RKO (cell line): ENCODE measurements around the gene SKAP1.
A peak's percentile ranks its signal among the peaks of the same experiment; 100 is the strongest.
"Not testable (repeated sequence)": the region's sequence is repeated elsewhere in the genome, so short reads cannot be mapped to it uniquely, and the experiment has no call there.

ENCODE experiments used
- DNase-seq: peaks from one replicate; pipeline ENCODE4 v3.0.0-alpha.2; 2016; ENCODE audit warnings: low spot score

Gene SKAP1

DNA sequence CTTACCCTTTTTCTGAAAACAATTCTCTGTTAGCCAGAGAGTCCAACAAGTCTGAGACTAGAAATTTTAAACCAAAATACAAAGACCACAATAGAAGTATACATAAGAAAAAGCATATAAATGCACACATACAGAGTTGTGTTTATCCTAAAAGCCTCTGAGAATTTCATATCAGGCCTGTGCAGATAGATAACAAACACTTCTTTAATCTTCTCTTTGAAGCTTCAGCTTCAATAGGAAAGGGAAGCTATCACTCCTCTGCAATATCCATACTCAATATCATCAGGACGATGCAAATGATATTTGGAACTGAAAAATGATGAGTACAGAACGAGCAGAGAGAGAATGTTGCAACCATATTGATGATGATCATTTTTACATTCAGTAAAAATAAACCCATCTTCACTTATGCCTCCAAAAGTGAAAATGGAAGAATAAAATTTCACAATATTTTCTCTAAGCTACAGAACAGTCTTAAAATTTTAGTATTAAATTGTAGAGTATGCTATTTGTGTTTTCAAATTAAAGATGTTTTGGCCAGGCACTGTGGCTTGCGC lies 61.6 kb downstream of the SKAP1 start:
- no peak for DNase-seq

DNA sequence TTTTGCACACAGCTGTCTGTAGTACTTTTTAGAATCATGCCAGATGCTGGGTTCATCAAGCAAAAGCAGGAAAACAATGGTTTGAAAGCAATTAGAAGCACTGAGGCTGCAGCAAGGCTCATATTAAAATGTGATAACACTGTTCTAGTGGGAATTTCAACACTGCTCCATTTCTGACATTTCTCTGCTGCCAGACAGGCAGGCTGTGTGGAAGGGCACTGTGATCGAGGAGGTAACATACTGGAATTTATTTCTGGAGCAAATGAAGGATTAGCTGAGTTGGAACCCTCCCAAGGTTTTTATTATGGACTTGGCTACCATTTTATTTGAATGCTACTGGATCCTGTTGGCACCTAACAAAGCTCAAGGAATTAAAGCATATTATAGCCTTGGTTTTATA lies 66.9 kb downstream of the SKAP1 start:
- DNase-seq: no peak

DNA sequence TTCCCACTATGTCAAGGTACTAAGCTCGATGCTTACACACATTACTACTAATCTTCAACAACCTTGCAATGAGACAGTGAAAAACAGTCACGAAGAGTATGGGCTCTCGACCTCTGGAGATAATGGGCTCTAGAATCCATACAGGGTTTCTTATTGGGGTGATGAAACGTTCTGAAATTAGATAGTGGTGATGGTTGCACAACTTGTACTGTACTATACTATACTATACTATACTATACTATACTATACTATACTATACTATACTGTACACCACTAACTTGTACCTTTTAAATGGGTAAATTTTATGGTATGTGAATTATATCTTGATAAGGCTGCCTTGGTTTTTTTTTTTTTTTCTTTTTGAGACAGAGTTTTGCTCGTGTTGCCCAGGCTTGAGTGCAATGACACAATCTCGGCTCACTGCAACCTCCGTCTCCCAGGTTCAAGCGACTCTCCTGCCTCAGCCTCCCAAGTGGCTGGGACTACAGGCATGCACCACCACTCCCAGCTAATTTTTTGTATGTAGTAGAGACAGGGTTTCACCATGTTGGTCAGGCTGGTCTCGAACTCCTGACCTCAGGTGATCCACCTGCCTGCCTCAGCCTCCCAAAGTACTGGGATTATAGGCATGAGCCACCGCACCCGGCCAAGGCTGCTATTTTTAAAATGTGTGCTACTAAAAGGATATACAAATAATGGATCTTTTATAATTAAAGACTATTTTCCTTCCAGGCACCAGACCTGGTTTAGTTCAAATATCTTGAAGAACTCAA lies 69.0 kb downstream of the SKAP1 start:
- not testable (repeated sequence) for DNase-seq

DNA sequence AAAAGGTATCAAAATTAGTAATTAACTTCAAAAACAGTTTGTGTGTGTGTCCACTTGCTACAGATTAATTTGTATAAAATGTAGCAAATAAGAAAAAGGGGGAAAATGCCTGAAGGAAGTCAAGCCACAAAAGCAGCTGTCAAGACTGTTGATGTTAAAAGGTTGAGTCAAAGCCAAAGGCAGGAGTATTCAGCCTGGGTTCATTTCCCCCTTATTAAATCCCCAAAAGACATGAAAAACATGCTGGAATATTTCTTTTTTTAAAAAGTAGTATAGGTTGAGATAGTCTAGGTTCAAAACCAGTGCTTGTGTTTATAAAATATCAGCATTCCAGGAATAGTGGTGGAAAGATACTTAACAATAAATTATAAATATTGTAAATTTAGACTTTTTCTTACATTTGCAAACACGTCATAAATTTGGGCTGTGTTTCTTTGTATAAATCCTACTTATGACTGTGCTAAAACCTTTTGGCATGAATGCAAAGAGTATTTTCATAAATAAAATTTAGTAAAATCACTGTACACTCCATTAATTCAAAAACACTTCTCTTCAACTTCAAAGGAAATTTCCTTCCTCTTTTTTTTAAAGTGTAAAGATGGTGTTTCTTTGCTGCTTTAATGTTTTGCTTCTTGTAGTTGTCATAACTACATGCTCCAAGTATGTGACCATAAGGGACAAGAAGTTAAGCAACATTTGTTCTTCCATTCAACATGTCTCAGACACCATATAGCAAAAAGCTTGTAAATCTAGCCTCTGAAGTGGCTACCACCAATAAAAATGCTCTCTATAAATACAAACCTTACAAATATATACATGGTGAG lies 72.0 kb downstream of the SKAP1 start:
- no peak for DNase-seq

DNA sequence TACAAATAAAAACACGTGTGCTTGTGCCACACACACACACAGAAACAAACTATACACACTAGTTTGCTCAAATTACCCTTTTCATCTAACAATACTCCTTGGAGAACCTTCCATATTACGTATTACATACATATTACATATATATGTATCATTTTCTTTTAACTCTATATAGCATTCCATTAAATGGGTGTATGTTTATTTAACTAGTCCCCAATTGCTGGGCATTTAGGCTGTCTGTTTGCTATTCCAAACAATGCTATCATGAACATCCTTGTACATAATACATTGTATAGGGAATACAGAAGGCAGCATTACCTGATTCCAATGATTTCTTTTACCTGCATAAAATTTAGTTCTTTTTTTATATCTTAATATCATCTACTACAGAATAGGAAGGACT lies 73.1 kb downstream of the SKAP1 start:
- DNase-seq: no peak

DNA sequence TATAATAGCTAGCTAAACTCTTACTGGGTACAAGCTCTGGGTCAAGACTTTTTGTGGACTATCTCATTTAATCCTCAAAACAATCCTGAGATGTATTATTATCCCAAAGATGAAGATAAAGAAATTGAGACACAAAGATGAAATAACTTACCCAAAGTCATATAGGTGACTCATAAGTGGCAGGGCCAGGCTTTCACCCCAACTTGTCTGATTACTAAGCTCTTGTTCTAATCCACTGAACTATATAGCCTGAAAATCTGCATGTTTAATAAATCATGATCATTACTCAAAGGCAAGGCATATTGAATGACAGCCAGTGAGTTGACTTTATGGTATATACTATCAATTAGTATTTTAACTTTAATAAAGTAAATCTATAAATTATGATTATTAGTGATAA lies 77.4 kb downstream of the SKAP1 start:
- peak; percentile 49 for DNase-seq

DNA sequence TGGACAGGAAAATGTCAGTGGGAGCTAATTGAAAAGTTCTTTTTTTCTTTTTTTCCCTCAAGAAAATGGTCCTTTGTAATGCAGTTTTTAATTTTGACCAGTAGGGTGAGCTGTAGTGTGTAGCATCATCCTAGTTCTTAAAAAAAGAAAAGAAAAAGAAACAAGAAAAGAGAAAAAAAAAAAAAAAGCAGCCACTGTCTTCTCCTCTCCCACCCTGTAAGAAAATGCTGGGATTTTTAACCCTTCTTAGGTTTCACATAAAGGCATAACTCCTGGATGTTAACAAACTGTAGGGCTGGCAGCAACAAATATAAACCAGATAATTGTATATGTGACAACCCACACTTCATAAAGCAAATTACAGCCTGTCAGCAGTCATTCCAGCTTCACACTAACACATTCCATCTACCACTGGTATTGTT lies 78.1 kb downstream of the SKAP1 start:
- peak; percentile 58 for DNase-seq

DNA sequence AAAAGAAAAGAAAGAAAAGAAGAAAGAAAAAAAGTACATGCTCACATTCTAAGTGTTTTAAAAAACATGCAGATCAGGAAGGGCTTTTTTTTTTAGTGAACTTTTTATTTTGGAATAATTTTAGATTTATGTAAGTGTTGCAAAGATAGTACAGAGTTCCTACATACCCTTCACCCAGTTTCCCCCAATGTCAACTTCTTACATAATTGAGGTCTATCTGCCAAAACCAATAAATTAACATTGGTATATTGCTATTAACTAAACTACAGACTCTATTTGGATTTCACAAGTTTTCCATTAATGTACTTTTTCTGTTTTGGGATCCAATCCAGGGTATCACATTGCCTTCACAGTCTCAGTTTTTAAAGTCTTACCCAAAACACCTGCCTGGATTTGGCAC lies 81.7 kb downstream of the SKAP1 start:
- no peak for DNase-seq

DNA sequence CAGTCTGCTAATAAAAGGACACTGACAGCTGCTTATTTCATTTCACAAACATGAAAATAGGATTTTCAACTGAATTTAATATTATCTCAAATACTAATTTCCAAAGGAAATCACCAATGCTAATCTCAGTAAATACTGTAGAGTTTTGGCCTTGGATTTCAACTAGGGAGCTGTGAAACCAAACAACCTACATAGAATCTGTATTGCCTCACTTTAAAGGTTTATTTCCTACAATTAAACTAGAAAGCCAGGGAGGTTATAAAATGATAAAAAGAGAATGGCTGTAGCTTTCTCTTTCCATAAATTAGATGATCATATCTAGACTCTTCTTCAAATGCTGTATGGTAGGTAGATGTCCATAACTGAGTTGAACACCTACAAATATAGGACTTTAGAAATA lies 82.8 kb downstream of the SKAP1 start:
- DNase-seq: no peak

DNA sequence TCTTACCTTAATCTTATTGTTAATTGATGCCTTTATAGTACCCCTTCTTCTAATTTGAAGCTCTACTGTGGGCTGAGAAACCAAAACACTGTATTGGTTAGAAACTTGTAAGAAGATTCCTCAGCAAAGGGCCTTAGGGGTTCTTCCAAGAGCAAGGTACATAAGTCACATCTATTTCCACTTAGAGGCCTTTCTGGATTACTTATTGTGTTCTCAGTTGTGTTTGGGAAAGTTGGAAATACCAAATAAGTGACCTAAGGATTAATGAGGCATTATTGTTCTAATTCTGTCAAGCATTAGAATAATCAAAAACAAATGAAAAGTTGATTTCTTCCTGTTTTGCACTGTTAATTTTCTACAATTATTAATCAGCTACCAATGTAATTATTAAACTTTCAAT lies 85.8 kb downstream of the SKAP1 start:
- no peak for DNase-seq

DNA sequence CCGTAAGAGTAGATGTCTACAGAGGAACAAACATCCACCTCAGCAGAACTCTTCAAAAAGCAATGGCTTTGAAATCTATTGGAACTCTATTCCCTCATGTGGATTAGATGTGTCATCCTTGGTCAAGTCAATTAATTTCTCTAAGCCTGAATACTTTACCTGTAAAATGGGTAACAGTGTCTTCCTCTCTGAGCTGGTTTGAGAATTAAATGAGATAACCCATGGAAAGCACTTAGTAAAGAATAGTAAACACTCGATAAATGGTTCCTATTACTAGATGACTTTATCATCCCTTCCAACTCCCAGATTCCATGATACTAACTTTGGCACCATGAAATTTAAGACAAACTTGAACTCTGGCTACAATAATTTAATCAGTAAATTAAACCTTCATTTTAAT lies 89.1 kb downstream of the SKAP1 start:
- DNase-seq: no peak

DNA sequence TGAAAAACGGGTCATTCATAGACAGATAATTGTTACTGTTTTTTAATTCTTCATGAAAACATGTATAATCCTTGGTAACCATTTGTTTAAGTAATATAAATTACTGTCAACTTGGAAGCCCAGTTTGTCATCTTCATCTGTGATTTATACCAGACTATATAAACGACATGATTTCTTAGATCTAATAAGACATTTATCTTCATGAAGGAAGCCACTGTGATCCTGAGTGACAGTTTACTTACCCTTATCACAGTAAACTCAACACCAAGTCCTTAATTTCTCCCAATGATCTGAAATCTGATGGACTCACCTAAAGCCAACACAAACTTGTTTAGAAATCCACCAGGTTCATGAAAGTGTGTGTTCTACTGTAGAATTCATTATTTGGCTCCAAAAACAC lies 91.3 kb downstream of the SKAP1 start:
- DNase-seq: no peak

DNA sequence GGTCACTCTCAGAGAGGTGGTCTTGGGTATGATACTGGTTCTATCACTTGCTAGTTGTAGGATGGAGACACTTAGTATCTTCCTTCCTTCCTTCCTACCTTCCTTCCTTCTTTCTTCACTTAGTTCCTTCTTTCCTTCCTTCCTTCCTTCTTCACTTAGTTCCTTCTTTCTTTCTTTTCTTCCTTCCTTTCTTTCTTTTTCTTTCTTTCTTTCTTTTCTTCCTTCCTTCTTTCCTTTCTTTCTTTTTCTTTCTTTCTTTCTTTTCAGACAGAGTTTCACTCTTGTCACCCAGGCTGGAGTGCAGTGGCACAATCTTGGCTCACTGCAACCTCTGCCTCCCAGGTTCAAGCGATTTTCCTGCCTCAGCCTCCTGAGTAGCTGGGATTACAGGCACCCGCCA lies 92.1 kb downstream of the SKAP1 start:
- DNase-seq: not testable (repeated sequence)

DNA sequence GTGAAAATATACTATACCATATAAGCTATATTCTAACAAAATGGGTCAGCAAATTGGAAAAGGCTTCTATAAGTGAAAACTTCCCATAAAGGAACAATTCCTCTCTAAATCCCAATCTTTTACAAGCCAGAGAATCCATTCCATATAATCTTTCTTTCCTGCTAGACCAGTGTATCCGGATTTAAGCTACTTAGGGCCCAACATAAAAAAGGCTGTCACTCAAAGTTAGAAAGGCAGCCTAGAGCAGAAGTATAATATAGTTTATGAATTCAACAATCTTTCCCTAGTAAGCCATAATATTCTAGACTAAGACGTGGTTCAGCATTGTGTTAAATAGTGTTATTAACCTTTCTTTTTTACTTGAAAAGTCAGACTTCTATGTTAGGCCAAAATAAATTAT lies 93.0 kb downstream of the SKAP1 start:
- DNase-seq: no peak

DNA sequence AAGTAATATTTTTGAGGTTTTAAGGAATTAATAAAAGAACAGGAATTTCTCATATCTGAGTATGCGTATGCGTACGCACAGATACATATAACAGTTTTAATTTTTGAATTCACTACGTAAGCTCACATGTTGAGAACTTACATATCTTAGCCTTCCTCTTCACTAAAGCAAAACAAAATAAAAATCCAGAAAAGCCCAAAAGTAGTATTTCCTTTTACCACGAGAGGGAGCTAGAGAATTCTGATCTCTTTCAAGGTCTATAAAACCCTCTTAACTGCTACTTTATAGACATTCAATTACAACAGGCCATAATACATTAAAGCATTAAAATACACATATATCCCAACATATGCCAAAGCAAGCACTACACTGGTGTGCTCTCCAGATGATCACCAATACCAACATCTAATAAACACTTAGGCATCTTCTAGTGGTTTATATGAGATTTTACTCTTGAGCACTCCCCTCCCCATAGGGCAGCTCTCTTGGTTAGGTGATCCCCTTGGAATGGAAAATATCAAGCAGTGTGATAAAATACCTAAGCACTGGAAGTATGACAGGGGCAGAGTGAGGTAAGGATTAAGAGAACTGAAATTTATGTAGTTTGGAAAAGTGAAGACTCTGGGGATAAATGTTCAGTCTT lies 94.0 kb downstream of the SKAP1 start:
- peak; percentile 65 for DNase-seq

DNA sequence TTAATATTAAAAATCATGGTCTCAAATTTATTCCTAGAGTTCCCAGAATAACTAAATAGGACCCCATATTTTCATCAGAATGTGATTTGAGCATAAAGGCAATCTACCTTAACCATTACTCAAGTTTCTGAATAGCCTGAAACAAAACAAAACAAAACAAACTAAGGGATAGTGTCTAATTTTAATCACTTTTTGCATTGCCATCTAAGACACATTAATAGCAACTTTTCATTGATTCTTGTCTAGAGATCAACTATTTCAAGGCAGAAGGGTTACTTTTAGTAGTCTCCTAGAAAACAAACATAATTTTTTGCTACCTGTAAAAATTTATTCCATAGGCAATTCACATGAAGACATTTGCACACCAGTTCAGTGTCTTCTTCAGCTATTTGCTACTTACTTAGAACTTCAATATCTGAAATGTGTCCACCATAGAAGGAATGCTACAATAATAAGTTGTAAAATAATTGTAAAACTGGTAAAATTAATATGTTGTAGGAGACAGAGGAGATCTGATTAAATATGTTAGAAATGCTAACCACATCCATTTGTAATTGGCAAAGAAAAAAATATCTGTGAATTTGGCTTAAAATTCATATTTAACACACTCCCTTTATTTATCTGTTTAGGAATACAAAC lies 94.7 kb downstream of the SKAP1 start:
- no peak for DNase-seq

DNA sequence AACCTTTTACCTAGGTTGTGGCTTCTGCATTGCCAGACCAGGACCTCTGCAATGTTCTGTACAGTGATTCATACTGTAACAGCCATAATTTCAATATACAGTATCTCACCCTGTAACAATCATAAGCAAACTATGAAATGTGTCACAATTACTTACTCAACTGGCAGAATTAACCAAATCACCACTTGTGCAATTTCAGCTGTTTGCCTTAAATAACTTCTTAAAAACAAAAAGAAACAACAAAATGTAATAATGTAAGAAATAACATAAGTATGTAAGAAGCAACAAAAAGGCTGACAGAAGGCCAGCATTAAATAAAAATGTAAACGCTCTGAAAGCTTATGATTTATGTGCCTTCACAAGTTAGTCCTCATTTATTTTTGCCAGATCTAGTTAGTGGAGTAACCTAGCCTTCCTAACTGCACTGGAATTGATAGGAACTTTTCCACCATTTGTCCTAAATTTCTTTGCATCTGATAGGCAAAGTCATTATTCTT lies 96.9 kb downstream of the SKAP1 start:
- peak; percentile 63 for DNase-seq

DNA sequence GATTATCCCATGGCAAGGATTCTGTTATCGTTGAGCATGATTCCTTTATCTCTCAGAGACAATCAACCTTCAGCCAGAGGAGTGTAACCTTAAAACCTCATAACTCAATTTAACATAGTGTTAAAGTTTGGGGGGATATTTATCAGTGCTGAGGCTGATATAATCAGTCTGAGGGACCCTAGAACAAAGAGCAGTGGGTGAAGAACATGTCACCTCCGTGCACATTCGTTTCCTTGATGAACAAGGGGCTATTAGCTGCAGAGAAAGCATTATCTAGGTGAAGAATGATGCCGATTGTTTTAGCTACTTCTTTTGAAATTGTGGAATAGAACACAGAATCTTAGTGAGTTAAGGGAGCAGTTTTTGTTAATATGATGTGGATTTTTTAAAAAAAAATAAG lies 99.1 kb downstream of the SKAP1 start:
- no peak for DNase-seq

DNA sequence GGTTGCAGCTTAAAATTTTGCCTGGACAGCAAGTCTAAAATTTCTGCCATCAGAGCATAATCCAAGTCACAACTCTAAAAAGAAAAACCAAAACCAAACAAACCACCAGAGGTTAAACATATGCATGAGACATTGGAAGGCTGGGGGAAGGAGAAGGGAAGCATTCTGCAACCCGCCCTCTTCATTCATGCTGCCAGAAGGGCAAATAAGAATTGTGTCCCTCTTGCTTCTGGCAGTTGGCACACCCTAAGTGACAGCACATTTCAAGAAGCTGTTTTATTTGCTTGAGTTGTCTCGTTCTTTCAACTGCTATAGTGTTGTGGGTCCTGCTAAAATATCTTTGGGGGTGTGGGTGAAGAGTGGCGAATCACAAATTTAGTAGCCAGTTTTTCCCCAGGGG lies 99.6 kb downstream of the SKAP1 start:
- no peak for DNase-seq

DNA sequence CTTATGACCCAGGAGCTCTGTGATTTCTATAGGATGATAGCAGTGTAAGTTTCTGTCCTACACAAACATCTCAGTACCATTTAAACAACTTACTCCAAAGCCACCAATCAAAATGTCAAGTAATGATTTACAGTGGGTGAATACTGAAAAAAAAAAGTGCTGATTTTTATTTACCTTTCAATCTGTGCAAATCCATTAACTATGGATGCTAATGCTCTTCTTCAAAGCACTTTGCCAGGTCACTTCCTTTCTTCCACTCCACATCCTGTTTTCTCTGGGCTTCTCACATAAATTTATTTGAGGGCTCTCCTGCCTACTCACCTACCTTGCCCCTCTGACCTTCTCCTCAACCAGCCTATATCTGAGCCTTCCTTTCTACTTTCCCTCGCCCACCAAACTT lies 101.6 kb downstream of the SKAP1 start:
- no peak for DNase-seq

DNA sequence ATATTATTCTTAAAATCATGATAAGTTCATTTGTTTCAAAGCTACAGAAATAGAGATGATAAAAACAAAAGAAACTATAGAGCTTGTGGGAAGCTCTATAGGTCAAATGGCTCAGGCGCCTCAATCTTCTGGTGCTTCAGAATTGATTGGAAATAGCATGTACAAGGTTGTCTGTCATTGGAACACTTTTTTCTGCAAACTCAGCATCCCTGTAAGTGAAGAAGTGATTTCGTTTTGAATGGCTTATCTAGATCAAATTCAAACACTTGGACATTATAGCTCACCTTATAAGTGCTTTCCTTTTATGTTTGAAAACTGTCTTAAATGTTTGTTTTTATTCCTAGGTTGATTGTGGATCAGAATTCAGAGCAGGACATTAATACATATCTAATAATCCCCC lies 103.7 kb downstream of the SKAP1 start:
- no peak for DNase-seq

DNA sequence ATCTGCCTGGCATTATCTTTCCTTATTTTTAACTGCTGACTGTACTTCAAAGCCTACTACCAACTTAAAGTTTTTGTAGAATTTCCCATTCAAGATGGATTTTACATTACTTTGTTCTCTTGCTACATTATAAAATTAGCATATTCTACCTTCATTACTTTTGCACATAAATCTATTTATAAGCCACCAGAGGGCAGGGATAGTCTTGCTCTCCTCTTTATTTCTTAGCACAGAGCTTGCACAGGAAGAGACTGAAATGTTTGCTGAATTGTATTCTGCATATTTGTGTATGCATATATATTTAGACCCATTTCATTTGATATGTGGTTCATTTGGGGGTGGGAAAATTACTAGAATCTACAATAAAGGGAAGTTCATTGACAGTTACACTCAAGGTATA lies 108.0 kb downstream of the SKAP1 start:
- peak; percentile 39 for DNase-seq
